ENCODE data around the gene GNG12. TPM values are rescaled to one million over a fixed set of nuclear protein-coding genes. Genes with fewer than 3 reads are reported as not detected.
A peak's percentile ranks its signal among the peaks of the same experiment; 100 is the strongest.

The GNG12 gene
- total RNA-seq, 2 experiments from 2014 or later: 0.04 TPM; not detected in 1

- no peak for DNase-seq
- Mint-ChIP-seq H3K4me3 (peak overlapping the region; percentile 12), H3K36me3 (ENCODE audit: low read depth) (peaks cover 26% of the 10 kb centered on the region), H3K27me3 (no peaks in the 10 kb centered on the region), H3K4me1 (peaks cover 39% of the 10 kb centered on the region), H3K27ac (no peak overlapping the region), H3K9me3 (no peaks in the 10 kb centered on the region)
- CTCF ChIA-PET: no interaction called here
- POLR2A ChIA-PET: no interaction called here
Measured at GRCh38 chr1:67687649-67688048, 145.6 kb downstream of the GNG12 start.

DNA sequence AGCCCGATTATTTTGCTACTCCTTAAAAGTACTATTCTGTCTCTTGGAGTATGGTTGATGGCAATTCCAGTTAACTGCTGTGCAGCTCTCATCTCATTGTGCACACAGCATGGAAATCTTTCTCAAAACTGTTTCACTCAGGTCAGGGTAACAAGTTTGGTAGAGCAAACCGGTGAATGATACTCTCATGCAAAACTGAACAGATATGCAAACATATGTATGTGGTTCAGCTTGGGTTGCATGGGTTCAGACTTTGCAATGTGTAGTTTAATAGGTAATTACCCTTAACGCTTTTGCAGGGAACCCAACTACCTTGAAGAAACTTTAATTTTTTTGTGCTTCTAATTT lies 146.1 kb downstream of the GNG12 start:
- no peak for DNase-seq
- H3K9me3 Mint-ChIP-seq: no peaks in the 10 kb centered on the region
- H3K27ac Mint-ChIP-seq: peak overlapping the region; percentile 99
- CTCF ChIA-PET: interaction anchor here (1.6 kb wide), 1 partner anchor 12 kb away, joined by 4 read pairs; no protein-coding TSS in a partner anchor
- H3K36me3 Mint-ChIP-seq (ENCODE audit: low read depth): peaks cover 26% of the 10 kb centered on the region
- POLR2A ChIA-PET: no interaction called here
- no peaks in the 10 kb centered on the region for H3K27me3 Mint-ChIP-seq
- H3K4me1 Mint-ChIP-seq: peaks cover 39% of the 10 kb centered on the region
- H3K4me3 Mint-ChIP-seq: peak overlapping the region; percentile 97

- peaks cover 26% of the 10 kb centered on the region for H3K36me3 Mint-ChIP-seq (ENCODE audit: low read depth)
- peaks cover 39% of the 10 kb centered on the region for H3K4me1 Mint-ChIP-seq
- ChIA-PET CTCF (interaction anchor here (0.6 to 1.8 kb wide), 3 partner anchors 12 to 125 kb away, joined by 3 to 5 read pairs (median 4); no protein-coding TSS in a partner anchor), POLR2A (no interaction called here)
- H3K4me3 Mint-ChIP-seq: peak overlapping the region; percentile 97
- H3K27ac Mint-ChIP-seq: peak overlapping the region; percentile 99
- H3K9me3 Mint-ChIP-seq: no peaks in the 10 kb centered on the region
- no peaks in the 10 kb centered on the region for H3K27me3 Mint-ChIP-seq
- peak; percentile 70 for DNase-seq
Measured at GRCh38 chr1:67686267-67687197, 146.7 kb downstream of the GNG12 start.

DNA sequence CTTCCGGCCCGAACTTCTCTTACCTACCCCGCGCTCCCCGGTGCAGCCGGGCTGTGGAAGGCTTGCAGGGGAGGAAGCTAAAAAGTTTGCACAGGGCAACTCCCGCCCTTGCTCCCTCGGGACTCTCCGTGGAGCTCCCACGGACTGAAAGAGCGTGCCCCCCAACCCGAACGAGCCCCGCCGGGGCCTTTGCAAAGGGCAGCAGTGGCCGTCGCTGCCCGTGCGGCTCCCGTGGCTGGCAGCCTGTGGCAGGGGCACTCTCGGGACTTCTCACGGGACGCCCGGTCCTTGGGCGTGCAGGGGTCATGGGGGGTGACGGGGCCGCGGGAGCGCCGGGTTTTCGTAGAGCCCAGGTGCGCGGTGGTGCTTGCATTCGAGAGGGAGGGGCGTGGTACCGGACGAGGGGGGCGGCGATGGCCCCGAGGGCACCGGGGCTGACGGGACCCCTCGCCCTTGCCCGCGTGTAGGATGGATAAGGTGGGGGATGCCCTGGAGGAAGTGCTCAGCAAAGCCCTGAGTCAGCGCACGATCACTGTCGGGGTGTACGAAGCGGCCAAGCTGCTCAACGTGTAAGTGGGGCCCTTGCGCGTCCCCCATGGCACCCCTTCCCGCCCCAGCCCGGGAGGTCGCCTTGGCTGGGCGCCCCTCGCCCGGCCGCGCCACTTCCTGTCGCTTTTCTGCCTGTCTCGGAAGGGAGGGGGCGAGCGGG lies 147.6 kb downstream of the GNG12 start:
- H3K4me1 Mint-ChIP-seq: peaks cover 39% of the 10 kb centered on the region
- H3K27me3 Mint-ChIP-seq: no peaks in the 10 kb centered on the region
- H3K4me3 Mint-ChIP-seq: peak overlapping the region; percentile 97
- POLR2A ChIA-PET: interaction anchor here (0.5 to 0.6 kb wide), 2 partner anchors 10 to 654 kb away, joined by 3 read pairs; no protein-coding TSS in a partner anchor
- CTCF ChIA-PET: interaction anchor here (0.6 to 2.1 kb wide), 5 partner anchors 11 to 119 kb away, joined by 3 to 7 read pairs (median 4); no protein-coding TSS in a partner anchor
- peaks cover 26% of the 10 kb centered on the region for H3K36me3 Mint-ChIP-seq (ENCODE audit: low read depth)
- peak overlapping the region; percentile 99 for H3K27ac Mint-ChIP-seq
- peak; percentile 60 for DNase-seq
- H3K9me3 Mint-ChIP-seq: no peaks in the 10 kb centered on the region

DNA sequence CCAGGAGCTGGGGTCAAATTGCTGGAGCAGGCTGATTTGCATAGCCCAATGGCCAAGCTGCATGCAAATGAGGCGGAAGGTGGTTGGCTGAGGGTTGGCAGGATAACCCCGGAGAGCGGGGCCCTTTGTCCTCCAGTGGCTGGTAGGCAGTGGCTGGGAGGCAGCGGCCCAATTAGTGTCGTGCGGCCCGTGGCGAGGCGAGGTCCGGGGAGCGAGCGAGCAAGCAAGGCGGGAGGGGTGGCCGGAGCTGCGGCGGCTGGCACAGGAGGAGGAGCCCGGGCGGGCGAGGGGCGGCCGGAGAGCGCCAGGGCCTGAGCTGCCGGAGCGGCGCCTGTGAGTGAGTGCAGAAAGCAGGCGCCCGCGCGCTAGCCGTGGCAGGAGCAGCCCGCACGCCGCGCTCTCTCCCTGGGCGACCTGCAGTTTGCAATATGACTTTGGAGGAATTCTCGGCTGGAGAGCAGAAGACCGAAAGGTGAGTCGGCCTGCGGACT lies 148.2 kb downstream of the GNG12 start, which contains the start of gene GADD45A:
TSS of gene GADD45A (plus strand) at position 135 of the 491 bp plus-strand sequence. CDS start at position 429, 294 bp downstream.
- POLR2A ChIA-PET: interaction anchor here (0.6 to 1.1 kb wide), 3 partner anchors 10 to 745 kb away, joined by 3 to 7 read pairs (median 6); no protein-coding TSS in a partner anchor
- CTCF ChIA-PET: interaction anchor here (0.6 to 2.1 kb wide), 4 partner anchors 16 to 118 kb away, joined by 3 to 7 read pairs (median 4); no protein-coding TSS in a partner anchor
- H3K36me3 Mint-ChIP-seq (ENCODE audit: low read depth): peaks cover 26% of the 10 kb centered on the region
- DNase-seq: peak; percentile 98
- peak within 1 kb of the TSS; percentile 97 for H3K4me3 Mint-ChIP-seq
- peak within 1 kb of the TSS; percentile 99 for H3K27ac Mint-ChIP-seq
- no peaks in the 10 kb centered on the region for H3K27me3 Mint-ChIP-seq
- peaks cover 39% of the 10 kb centered on the region for H3K4me1 Mint-ChIP-seq
- no peaks in the 10 kb centered on the region for H3K9me3 Mint-ChIP-seq

DNA sequence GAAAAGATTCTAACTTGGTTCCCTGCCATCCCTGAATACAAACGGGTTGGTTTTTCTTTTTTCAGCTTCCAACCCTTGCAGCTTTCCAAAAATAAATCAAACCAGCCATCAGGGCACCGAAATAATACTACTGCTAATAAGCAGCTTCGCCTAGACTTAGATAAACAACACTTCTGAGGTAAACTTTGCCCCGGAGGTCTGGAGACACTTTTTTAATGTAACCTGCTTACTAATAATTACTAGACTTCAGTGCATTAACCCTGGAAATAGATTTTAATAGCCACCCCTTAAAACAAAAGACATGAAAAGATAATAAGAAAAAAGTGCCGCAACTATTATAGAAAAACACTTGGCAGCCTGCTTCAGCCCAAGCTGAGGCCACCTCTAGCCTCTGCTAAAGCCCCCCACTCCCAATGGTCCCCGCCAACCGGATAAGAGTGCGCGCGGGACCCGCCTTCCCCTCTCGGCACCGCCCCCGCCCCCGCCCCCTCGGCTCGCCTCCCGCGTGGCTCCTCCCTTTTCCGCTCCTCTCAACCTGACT lies 148.7 kb downstream of the GNG12 start:
- DNase-seq: no peak
- Mint-ChIP-seq H3K27me3 (no peaks in the 10 kb centered on the region), H3K4me3 (peak overlapping the region; percentile 97), H3K36me3 (ENCODE audit: low read depth) (peaks cover 26% of the 10 kb centered on the region), H3K9me3 (no peaks in the 10 kb centered on the region), H3K27ac (peak overlapping the region; percentile 99), H3K4me1 (peaks cover 39% of the 10 kb centered on the region)
- POLR2A ChIA-PET: interaction anchor here (0.6 to 1.1 kb wide), 3 partner anchors 10 to 744 kb away, joined by 3 to 7 read pairs (median 6); no protein-coding TSS in a partner anchor
- CTCF ChIA-PET: interaction anchor here (0.6 to 2.1 kb wide), 4 partner anchors 12 to 118 kb away, joined by 3 to 7 read pairs (median 3); no protein-coding TSS in a partner anchor

- ChIA-PET POLR2A (interaction anchor here (0.6 to 1.1 kb wide), 2 partner anchors 9 to 744 kb away, joined by 6 to 7 read pairs; no protein-coding TSS in a partner anchor), CTCF (interaction anchor here (0.8 to 2.1 kb wide), 3 partner anchors 11 to 19 kb away, joined by 3 to 7 read pairs (median 3); no protein-coding TSS in a partner anchor)
- no peaks in the 10 kb centered on the region for H3K9me3 Mint-ChIP-seq
- no peak for DNase-seq
- H3K27ac Mint-ChIP-seq: no peak overlapping the region
- H3K4me3 Mint-ChIP-seq: peak overlapping the region; percentile 97
- H3K36me3 Mint-ChIP-seq (ENCODE audit: low read depth): peaks cover 20% of the 10 kb centered on the region
- H3K4me1 Mint-ChIP-seq: peaks cover 39% of the 10 kb centered on the region
- H3K27me3 Mint-ChIP-seq: no peaks in the 10 kb centered on the region
Measured at GRCh38 chr1:67683766-67684525, 149.3 kb downstream of the GNG12 start.

DNA sequence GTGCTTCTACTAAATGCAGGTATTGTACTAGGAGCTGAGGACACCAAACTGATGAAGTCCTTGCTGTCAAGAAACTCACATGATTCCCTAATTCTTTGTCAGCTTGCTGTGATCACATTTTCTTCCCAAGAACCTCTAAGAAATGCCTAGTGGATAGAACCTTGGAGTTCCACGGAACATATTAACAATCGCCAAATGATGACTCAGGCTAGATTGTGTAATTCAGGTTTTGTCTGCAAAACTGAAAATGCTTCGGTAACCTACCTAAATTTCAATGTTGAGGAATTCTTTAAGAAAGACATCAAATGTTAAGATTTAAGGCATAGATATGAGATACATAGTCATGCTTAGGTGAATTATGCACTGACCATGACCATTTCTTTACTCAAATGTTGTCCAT lies 150.0 kb downstream of the GNG12 start:
- Mint-ChIP-seq H3K36me3 (ENCODE audit: low read depth) (peaks cover 13% of the 10 kb centered on the region), H3K4me1 (peaks cover 34% of the 10 kb centered on the region), H3K4me3 (no peak overlapping the region), H3K9me3 (no peaks in the 10 kb centered on the region), H3K27ac (no peak overlapping the region), H3K27me3 (peaks cover 3% of the 10 kb centered on the region)
- DNase-seq: no peak
- POLR2A ChIA-PET: no interaction called here
- CTCF ChIA-PET: interaction anchor here (1.3 kb wide), 1 partner anchor 9 kb away, joined by 7 read pairs; no protein-coding TSS in a partner anchor

- H3K27ac Mint-ChIP-seq: no peak overlapping the region
- POLR2A ChIA-PET: interaction anchor here (0.6 kb wide), 1 partner anchor 73 kb away, joined by 4 read pairs; no protein-coding TSS in a partner anchor
Measured at GRCh38 chr1:67682659-67683197, 150.5 kb downstream of the GNG12 start.

DNA sequence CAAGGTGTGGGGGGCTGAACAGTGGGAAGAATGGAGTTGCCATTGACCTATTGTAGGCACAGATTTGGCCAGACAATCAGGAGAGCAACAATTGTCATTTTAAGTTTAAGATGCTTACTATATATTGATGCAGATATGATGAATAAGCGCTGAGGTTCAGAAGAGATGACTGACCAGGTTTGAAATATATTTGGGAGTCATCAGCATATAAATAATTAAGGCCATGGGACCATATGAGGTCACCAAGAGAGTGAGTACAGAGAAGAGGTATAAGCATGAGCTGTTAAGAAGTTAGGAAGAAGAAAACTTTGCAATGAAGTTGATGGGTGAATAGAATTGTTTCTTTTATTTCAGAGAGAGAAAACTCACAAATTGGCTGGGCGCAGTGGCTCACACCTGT lies 152.8 kb downstream of the GNG12 start:
- H3K27me3 Mint-ChIP-seq: peaks cover 6% of the 10 kb centered on the region
- no peaks in the 10 kb centered on the region for H3K36me3 Mint-ChIP-seq (ENCODE audit: low read depth)
- H3K4me1 Mint-ChIP-seq: peaks cover 23% of the 10 kb centered on the region
- CTCF ChIA-PET: no interaction called here
- no peak overlapping the region for H3K4me3 Mint-ChIP-seq
- H3K9me3 Mint-ChIP-seq: no peaks in the 10 kb centered on the region
- POLR2A ChIA-PET: no interaction called here
- H3K27ac Mint-ChIP-seq: no peak overlapping the region
- no peak for DNase-seq

More at GRCh38 chr1:67682659-67683197, 150.5 kb downstream of the GNG12 start:
- H3K4me3 Mint-ChIP-seq: no peak overlapping the region
- H3K27me3 Mint-ChIP-seq: peaks cover 4% of the 10 kb centered on the region
- no peak for DNase-seq
- peaks cover 31% of the 10 kb centered on the region for H3K4me1 Mint-ChIP-seq
- peaks cover 11% of the 10 kb centered on the region for H3K36me3 Mint-ChIP-seq (ENCODE audit: low read depth)
- no peaks in the 10 kb centered on the region for H3K9me3 Mint-ChIP-seq
- CTCF ChIA-PET: interaction anchor here (1.3 kb wide), 1 partner anchor 8 kb away, joined by 7 read pairs; no protein-coding TSS in a partner anchor

- ChIA-PET POLR2A (no interaction called here), CTCF (no interaction called here)
- no peak for DNase-seq
- no peaks in the 10 kb centered on the region for H3K9me3 Mint-ChIP-seq
- peaks cover 27% of the 10 kb centered on the region for H3K4me1 Mint-ChIP-seq
- no peak overlapping the region for H3K27ac Mint-ChIP-seq
- H3K36me3 Mint-ChIP-seq (ENCODE audit: low read depth): no peaks in the 10 kb centered on the region
- H3K4me3 Mint-ChIP-seq: no peak overlapping the region
- H3K27me3 Mint-ChIP-seq: peaks cover 6% of the 10 kb centered on the region
Measured at GRCh38 chr1:67679691-67680090, 153.6 kb downstream of the GNG12 start.

All from activated CD4-positive, alpha-beta T cell treated with anti-CD3 and anti-CD28 coated beads, Interleukin-2, amount 10 ng/mL, durations not matched to agents 7 days and 5 days (primary cell).